H1 (cell line): ENCODE results near the gene KCNN4. TPM values are rescaled to one million over a fixed set of nuclear protein-coding genes. Genes with fewer than 3 reads are reported as not detected.

Source experiments
- BCL11A ChIP-seq, 2 experiments: IDR thresholded peaks; one replicate each; pipeline ENCODE4 v1.6.1; 2011; ENCODE audit warnings: low read depth in 2 of 2, low read length in 2 of 2, mild to moderate bottlenecking in 2 of 2
- CHD7 ChIP-seq: fragments of 300-600 bp; sonication (generic); IDR thresholded peaks from 2 replicates; pipeline ENCODE4 v1.7.1; 2012; ENCODE audit warnings: low read length, moderate library complexity, mild to moderate bottlenecking, inconsistent platforms; ENCODE audit not compliant: insufficient replicate concordance
- HDAC2 ChIP-seq, 2 experiments: fragments of 300-600 bp in 1 of 2; sonication (generic) in 1 of 2; IDR thresholded peaks; 2 replicates each; pipeline ENCODE4 v1.6.1; 2011 to 2012; ENCODE audit warnings: low read depth in 2 of 2, low read length in 2 of 2, mild to moderate bottlenecking in 2 of 2, moderate library complexity in 2 of 2, borderline replicate concordance in 1 of 2, inconsistent platforms in 1 of 2
- RAD21 ChIP-seq, 2 experiments: IDR thresholded peaks in 1 of 2; conservative IDR thresholded peaks in 1 of 2; 2 replicates each; pipeline ENCODE4 v1.6.1; 2011; ENCODE audit warnings: low read depth in 2 of 2, low read length in 2 of 2, improper control_type of control experiment in 1 of 2, inconsistent platforms in 1 of 2, mild to moderate bottlenecking in 1 of 2, moderate library complexity in 1 of 2
- RFX5 ChIP-seq: IDR thresholded peaks from 2 replicates; pipeline ENCODE4 v1.6.1; 2011; ENCODE audit warnings: low read depth, low read length, improper control_type of control experiment, borderline replicate concordance
- SP2 ChIP-seq: IDR thresholded peaks from 2 replicates; pipeline ENCODE4 v1.6.1; 2012; ENCODE audit warnings: mild to moderate bottlenecking, low read length, inconsistent platforms
- SP4 ChIP-seq: IDR thresholded peaks from 2 replicates; pipeline ENCODE4 v1.6.1; 2012; ENCODE audit warnings: low read length, inconsistent platforms
- TBP ChIP-seq: IDR thresholded peaks from 2 replicates; pipeline ENCODE4 v1.6.1; 2011; ENCODE audit warnings: low read depth, low read length, improper control_type of control experiment
- ZNF274 ChIP-seq: IDR thresholded peaks from 2 replicates; pipeline ENCODE4 v1.7.0; 2012; ENCODE audit warnings: low read length, borderline replicate concordance; ENCODE audit errors: extremely low read depth
- polyA plus RNA-seq, 7 experiments: library from polyadenylated mRNA; depleted of rRNA in 3 of 7; stranded (reverse) in 5 of 7; unstranded in 2 of 7; fragments of >200 nt in 5 of 7; fragments of 200-250 nt in 2 of 7; gene quantifications; 1 replicate in 5 of 7; 2 replicates in 1 of 7; 4 replicates in 1 of 7; pipeline versions ENCODE4 v1.2.1 to v1.2.3, GENCODE V29; 2011 to 2013; ENCODE audit warnings: missing spikeins in 2 of 7, mixed read lengths in 2 of 7
- total RNA-seq: library from RNA; stranded (reverse); fragmentation: NEBNext Ultra II Directional; extraction: Animal tissue kit (Norgen Biotek cat#: 25700); gene quantifications from 2 replicates; pipeline ENCODE4 v1.2.1, GENCODE V29; 2021

KCNN4 gene
- total and polyA plus RNA-seq, 2 of the 8 experiments (the other 6 are each of a cell fraction or from before 2014, with no cell fraction given), result 0.78 to 1.5 TPM

- no peak for TF ChIP-seq SP4
- TF ChIP-seq HDAC2 (IDR thresholded peaks at IDR 0.05; ENCODE audit: borderline replicate concordance in 1 of 2, low read depth in 2 of 2, low read length in 2 of 2), result no peak
- TF ChIP-seq TBP, result no peak
- no peak for TF ChIP-seq SP2
- TF ChIP-seq RAD21 (IDR thresholded peaks at IDR 0.05 in 1 of 2, conservative IDR thresholded peaks at IDR 0.05 in 1 of 2; ENCODE audit: low read depth in 2 of 2, low read length in 2 of 2), result no peak
- TF ChIP-seq CHD7, result no peak
- no peak for TF ChIP-seq RFX5
- no peak for TF ChIP-seq BCL11A (IDR thresholded peaks at IDR 0.05; ENCODE audit: low read depth in 2 of 2, low read length in 2 of 2)
- no peak for TF ChIP-seq ZNF274
Measured at GRCh38 chr19:43814663-43815352, 34.0 kb upstream of the KCNN4 start (continued).
